ENCODE results near the gene COX6A2.

The COX6A2 gene

GRCh38 chr16:31397701-31398100 lies 30.5 kb downstream of the COX6A2 start:
- DNase-seq: no peak
- Histone ChIP-seq H3K27me3 (replicated peaks) (no peaks in the 10 kb centered on the region), H3K4me3 (ENCODE audit: low read depth, low read length) (no peak overlapping the region), H3K36me3 (replicated peaks) (no peaks in the 10 kb centered on the region), H3K27ac (no peak overlapping the region)
- no peak for TF ChIP-seq CTCF (IDR thresholded peaks at IDR 0.05; ENCODE audit: low read depth, low read length, missing control alignments)
- in situ Hi-C loops (cut with HindIII; ENCODE audit: low pct_ligation_motif_present, low sequenced_read_pairs): no loop called here

GRCh38 chr16:31397096-31397660 lies 31.0 kb downstream of the COX6A2 start:
- no peaks in the 10 kb centered on the region for H3K27me3 ChIP-seq (replicated peaks)
- in situ Hi-C loops (cut with HindIII; ENCODE audit: low pct_ligation_motif_present, low sequenced_read_pairs): no loop called here
- no peak for DNase-seq
- TF ChIP-seq CTCF (IDR thresholded peaks at IDR 0.05; ENCODE audit: low read depth, low read length, missing control alignments): no peak
- H3K36me3 ChIP-seq (replicated peaks): no peaks in the 10 kb centered on the region
- H3K27ac ChIP-seq: no peak overlapping the region
- H3K4me3 ChIP-seq (ENCODE audit: low read depth, low read length): no peak overlapping the region

GRCh38 chr16:31395647-31396046 lies 32.5 kb downstream of the COX6A2 start:
- TF ChIP-seq CTCF (IDR thresholded peaks at IDR 0.05; ENCODE audit: low read depth, low read length, missing control alignments): no peak
- DNase-seq: no peak
- in situ Hi-C loops (cut with HindIII; ENCODE audit: low pct_ligation_motif_present, low sequenced_read_pairs): no loop called here
- Histone ChIP-seq H3K4me3 (ENCODE audit: low read depth, low read length) (no peak overlapping the region), H3K27me3 (replicated peaks) (no peaks in the 10 kb centered on the region), H3K36me3 (replicated peaks) (no peaks in the 10 kb centered on the region), H3K27ac (no peak overlapping the region)

- DNase-seq: no peak
- no peak for TF ChIP-seq CTCF (IDR thresholded peaks at IDR 0.05; ENCODE audit: low read depth, low read length, missing control alignments)
- H3K27ac ChIP-seq: no peak within 1 kb of the TSS
- H3K36me3 ChIP-seq (replicated peaks): no peaks in the 10 kb centered on the region
- no peaks in the 10 kb centered on the region for H3K27me3 ChIP-seq (replicated peaks)
- no peak within 1 kb of the TSS for H3K4me3 ChIP-seq (ENCODE audit: low read depth, low read length)
- in situ Hi-C loops (cut with HindIII; ENCODE audit: low pct_ligation_motif_present, low sequenced_read_pairs): no loop called here
These were observed 35.1 kb downstream of the COX6A2 start, which contains the start of gene ITGAD for GRCh38 chr16:31393056-31393455. TSS of gene ITGAD (plus strand) at chr16:31393335. CDS start at chr16:31393361, 26 bp downstream.

- no peak overlapping the region for H3K27ac ChIP-seq
- in situ Hi-C loops (cut with HindIII; ENCODE audit: low pct_ligation_motif_present, low sequenced_read_pairs): no loop called here
- DNase-seq: no peak
- H3K27me3 ChIP-seq (replicated peaks): no peaks in the 10 kb centered on the region
- H3K4me3 ChIP-seq (ENCODE audit: low read depth, low read length): no peak overlapping the region
- no peaks in the 10 kb centered on the region for H3K36me3 ChIP-seq (replicated peaks)
- TF ChIP-seq CTCF (IDR thresholded peaks at IDR 0.05; ENCODE audit: low read depth, low read length, missing control alignments): no peak
These were observed 37.6 kb downstream of the COX6A2 start for GRCh38 chr16:31390504-31391041.

GRCh38 chr16:31388535-31388934 lies 39.6 kb downstream of the COX6A2 start:
- no peaks in the 10 kb centered on the region for H3K27me3 ChIP-seq (replicated peaks)
- no peak for TF ChIP-seq CTCF (IDR thresholded peaks at IDR 0.05; ENCODE audit: low read depth, low read length, missing control alignments)
- H3K27ac ChIP-seq: no peak overlapping the region
- in situ Hi-C loops (cut with HindIII; ENCODE audit: low pct_ligation_motif_present, low sequenced_read_pairs): no loop called here
- no peak overlapping the region for H3K4me3 ChIP-seq (ENCODE audit: low read depth, low read length)
- H3K36me3 ChIP-seq (replicated peaks): no peaks in the 10 kb centered on the region
- DNase-seq: no peak
